OCI-LY7 (cell line): ENCODE data around the gene RAPGEF6.

Experiments used
- CTCF ChIP-seq: fragments of 200-600 bp; sonication (generic); conservative IDR thresholded peaks from 2 replicates; pipeline ENCODE4 v1.5.1; 2014; ENCODE audit warnings: mild to moderate bottlenecking, antibody characterized with exemption, low read length, moderate library complexity, mixed read lengths
- EZH2phosphoT487 ChIP-seq: fragments of 200-600 bp; sonication (generic); IDR thresholded peaks from 2 replicates; pipeline ENCODE4 v1.6.1; 2018; ENCODE audit warnings: low read depth, borderline replicate concordance, mild to moderate bottlenecking, mixed run types, antibody characterized with exemption, low read length, moderate library complexity, mixed read lengths

GRCh38 chr5:131550606-131551005 is 84.4 kb downstream of the RAPGEF6 start:
- TF ChIP-seq CTCF (no peak), EZH2phosphoT487 (no peak)
